Right renal cortex interstitium (tissue), 3 donors: Measurements from ENCODE around the gene XPO1. TPM values are rescaled to one million over a fixed set of nuclear protein-coding genes. Genes with fewer than 3 reads are reported as not detected.
"Not testable (repeated sequence)": the region's sequence is repeated elsewhere in the genome, so short reads cannot be mapped to it uniquely, and the experiment has no call there.

Experiments used
- DNase-seq, 3 donors: peaks; one replicate each; pipeline ENCODE4 v3.0.0-alpha.2; 2013; ENCODE audit warnings: low read depth in 3 of 3, low spot score in 2 of 3
- polyA plus RNA-seq, 3 donors: library from polyadenylated mRNA; unstranded; fragments of 120-200 nt; gene quantifications; one replicate each; pipeline ENCODE4 v1.2.1, GENCODE V29; 2013; ENCODE audit not compliant: insufficient read length in 3 of 3

XPO1 gene
- polyA plus RNA-seq, 3 donors = 212 to 236 (median 234) TPM

- peak; percentile 20 to 49 (median 45) for DNase-seq
Observed at GRCh38 chr2:61470122-61470951, 67.8 kb downstream of the XPO1 start.

DNA sequence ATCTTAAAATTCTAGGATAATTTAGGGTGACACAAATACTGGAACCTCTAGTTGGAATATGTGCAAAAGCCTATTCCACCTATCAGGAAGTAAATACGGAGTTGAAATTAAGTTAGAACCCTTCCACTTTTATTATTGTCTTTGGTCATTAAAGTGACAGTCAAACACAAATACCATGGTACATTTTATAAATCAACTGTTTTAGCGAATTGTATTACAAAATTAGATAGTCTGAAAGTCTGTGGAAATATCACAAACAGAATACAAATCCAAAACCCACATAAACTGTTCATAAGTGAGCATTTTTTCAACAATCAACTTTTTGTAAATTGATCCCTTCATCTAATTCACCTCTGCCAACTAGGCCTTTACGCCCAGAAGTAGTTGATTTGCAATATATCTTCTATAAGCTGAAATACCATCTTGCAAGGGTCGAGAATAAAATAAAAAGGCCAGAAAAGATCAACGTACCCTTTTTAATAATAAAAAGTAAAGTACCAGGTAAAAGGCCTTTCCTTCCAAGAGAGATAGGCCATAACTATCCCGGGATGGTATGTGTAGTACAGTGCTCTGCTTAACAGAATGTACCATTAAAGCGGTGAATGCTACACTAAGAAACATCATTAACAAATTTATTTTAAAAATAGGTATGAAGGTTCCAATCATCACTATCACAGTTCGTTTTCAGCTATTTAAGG, 68.6 kb downstream of the XPO1 start:
- DNase-seq = peak; percentile 6 to 18 (median 15)

DNA sequence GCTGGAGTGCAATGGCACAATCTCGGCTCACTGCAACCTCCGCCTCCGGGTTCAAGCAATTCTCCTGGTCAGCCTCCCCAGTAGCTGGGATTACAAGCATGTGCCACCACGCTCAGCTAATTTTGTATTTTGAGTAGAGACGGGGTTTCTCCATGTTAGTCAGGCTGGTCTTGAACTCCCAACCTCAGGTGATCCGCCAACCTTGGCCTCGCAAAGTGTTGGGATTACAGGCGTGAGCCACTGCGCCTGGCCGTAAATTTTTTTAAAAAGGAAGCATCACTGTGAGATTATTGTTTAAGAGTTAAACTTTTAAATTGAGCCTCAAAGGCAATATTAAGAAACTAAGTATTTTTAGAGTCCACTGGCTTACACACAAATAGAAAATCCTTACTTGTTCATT, 69.9 kb downstream of the XPO1 start:
- DNase-seq = not testable (repeated sequence)

DNA sequence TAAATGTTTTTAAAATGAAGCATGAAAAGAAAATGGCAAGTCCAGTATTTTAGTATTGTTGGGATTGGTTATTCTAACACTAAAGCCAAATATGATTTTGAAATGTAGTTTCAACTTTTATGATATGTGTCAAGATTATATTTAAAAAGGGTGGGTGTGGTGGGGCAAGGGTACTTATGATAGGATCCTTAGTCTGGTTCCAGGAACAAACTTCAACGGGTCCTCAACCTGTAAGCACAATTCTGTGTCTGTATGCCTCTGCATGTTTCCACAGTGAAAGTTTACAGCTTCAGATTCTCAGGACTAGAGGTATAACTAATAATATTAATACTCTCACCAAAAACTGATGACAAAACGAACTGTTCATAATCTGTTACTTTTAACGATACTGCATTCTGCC, 73.1 kb downstream of the XPO1 start:
- no peak for DNase-seq

DNA sequence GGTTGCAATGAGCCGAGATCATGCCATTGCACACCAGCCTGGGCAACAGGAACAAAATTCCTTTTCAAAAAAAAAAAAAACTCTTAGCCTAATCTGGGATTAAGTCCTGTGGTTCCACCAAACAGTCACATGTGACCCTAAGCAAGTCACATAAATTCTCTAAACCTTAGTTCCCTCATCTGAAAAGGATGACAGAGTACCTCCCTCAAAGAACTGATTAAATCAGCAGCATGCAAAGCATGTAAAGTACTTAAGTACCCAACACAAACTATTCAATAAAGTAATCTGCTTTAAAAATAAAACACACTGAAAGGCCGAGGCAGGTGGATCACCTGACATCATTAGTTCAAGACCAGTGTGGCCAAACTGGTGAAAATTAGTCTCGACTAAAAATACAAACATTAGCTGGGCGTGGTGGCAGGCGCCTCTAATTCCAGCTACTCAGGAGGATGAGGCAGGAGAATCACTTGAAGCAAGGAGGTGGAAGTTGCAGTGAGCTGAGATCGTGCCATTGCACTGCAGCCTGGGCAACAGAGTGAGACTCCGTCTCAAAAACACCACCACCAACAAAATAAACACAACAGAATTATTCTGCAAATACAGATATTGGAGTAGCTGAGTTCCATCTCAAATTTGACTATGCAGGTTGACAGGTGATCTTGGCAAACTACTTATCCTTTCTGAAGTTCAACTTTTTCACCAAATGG, 74.2 kb downstream of the XPO1 start:
- no peak for DNase-seq

DNA sequence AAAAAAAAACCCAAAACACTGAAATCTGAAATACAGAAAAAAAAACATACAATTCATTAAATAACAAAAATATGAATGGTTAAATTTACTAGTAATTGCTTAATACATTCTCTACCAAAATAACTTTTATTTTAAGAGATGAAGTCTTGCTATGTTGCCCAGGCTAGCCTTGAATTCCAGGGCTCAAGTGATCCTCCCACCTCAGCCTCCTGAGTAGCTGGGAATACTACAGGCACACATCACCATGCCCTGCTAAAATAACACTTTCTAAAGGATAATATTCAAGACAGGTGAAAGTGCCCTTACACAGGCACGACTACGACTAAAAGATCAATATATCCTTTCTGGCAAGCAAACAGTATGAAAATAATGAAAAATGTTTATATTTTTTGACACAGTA, 76.8 kb downstream of the XPO1 start:
- DNase-seq = no peak

DNA sequence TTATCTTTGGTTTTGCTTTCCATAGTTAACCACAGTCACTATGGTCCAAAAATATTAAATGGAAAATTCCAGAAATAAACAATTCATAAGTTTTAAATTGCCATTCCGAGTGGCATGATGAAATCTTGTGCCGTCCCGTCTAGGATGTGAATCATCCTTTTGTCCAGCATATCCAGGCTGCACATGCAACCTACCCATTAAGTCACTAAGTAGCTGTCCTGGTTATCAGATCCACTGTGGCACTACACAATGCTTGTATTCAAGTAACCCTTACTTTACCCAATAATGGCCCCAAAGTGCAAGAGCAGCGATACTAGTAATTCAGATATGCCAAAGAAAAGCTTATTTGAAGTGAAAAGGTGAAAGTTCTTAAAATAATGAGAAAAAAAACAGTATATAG, 78.0 kb downstream of the XPO1 start:
- no peak for DNase-seq

DNA sequence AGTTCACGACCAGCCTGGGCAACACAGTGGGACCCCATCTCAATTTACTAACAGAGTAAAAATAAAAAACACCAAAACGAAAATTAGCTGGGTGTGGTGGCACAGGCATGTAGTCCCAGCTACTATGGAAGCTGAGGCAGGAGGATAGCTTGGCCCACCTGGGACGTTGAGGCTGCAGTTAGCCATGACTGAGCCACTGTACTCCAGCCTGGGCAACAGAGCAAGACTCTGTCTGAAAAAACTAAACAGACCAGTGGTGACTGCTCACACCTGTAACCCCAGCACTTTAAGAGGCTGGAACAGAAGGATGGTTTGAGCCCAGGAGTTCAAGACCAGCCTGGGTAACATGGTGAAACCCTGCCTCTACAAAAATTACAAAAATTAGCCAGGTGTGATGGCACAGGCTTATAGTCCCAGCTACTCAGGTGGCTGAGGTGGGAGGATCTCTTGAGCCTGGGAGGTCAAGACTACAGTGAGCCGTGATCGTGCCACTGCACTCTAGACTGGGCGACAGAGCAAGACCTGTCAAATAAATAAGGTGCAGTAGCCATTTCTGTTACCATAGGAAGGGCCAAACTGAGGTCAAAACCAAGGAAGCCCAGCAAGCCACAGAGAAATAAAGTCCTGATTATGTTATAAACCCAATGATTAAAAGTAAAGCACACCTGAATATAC, 81.3 kb downstream of the XPO1 start:
- no peak for DNase-seq

DNA sequence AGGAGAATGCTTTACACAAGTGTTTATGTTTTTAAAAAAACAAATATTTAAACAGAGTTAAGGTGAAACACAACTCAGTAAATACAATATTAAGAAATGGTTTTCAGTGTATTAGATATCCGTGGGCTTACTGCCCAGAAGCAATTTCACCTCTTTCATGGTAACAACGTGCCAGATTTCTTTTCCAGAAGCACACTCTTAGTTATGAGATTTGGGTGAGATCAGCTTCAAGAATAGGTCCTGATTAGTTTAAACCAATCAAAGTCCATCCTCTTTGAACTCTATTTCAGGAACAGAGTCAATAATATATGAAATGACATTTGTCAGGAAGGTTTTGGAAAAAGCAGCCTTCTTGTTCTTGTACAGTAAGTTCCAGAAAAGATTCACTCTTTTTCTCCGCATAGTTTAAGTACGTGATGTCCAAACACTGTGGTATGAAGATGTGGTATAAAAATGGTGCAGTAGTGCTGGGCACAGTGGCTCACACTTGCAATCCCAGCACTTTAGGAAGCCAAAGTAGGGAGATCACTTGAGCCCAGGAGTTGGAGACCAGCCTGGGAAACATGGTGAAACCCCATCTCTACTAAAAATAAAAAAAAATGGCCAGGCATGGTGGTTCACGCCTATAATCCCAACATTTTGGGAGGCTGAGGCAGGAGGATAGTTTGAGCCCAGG, 81.9 kb downstream of the XPO1 start:
- no peak for DNase-seq

GRCh38 chr2:61454972-61455371, 83.2 kb downstream of the XPO1 start:
- not testable (repeated sequence) for DNase-seq

GRCh38 chr2:61454383-61454782, 83.8 kb downstream of the XPO1 start:
- no peak for DNase-seq

DNA sequence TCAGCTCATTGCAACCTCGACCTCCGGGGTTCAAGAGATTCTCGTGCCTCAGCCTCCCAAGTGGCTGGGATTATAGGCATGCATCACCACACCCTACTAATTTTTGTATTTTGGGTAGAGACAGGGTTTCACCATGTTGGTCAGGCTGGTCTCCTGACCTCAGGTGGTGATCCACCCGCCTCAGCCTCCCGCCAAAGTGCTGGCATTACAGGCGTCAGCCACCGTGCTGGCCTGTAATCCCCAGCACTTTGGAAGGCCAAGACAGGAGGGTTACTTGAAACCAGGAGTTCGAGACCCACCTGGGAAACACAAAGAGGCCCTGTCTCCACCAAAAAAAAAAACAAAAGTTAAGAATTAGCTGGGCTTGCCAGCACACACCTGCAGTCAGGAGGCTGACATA, 85.8 kb downstream of the XPO1 start:
- no peak for DNase-seq

DNA sequence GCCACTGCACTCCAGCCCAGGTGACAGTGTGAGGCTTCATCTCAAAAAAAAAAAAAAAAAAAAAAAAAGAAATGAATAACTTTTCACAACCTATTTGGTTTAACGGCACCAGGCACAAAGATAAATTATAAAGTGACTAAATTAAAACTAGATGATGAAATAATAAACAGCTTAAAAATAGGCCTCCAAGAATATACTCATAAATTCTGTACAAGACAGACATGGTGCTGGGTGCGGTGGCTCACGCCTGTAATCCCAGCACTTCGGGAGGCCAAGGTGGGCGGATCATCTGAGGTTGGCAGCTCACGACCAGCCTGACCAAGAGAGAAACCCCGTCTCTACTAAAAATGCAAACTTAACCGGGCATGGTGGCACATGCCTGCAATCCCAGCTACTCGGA, 87.0 kb downstream of the XPO1 start:
- DNase-seq = no peak

DNA sequence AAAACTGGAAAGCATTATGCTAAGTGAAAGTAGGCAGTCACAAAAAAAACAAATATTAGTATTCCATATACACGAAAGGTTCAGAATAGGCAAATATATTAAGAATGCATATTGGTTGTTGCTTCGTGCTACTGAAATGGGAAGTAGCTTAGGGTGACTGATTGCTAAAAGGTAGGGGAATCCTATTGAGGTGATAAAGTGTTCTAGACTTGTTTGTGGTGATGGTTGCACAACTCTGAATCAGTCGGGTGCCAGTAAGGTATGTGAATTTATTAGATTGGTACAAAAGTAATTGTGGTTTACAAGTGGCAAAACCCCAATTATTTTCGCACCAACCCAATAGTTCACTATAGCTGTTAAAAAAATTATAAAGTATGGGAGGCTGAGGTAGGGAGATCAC, 88.0 kb downstream of the XPO1 start:
- no peak for DNase-seq

GRCh38 chr2:61448229-61448628, 89.9 kb downstream of the XPO1 start:
- DNase-seq = no peak

- DNase-seq = not testable (repeated sequence)
Observed at GRCh38 chr2:61446971-61447370, 91.2 kb downstream of the XPO1 start.

GRCh38 chr2:61443342-61444041, 94.7 kb downstream of the XPO1 start:
- no peak for DNase-seq

GRCh38 chr2:61439241-61440002, 98.7 kb downstream of the XPO1 start:
- DNase-seq = no peak

DNA sequence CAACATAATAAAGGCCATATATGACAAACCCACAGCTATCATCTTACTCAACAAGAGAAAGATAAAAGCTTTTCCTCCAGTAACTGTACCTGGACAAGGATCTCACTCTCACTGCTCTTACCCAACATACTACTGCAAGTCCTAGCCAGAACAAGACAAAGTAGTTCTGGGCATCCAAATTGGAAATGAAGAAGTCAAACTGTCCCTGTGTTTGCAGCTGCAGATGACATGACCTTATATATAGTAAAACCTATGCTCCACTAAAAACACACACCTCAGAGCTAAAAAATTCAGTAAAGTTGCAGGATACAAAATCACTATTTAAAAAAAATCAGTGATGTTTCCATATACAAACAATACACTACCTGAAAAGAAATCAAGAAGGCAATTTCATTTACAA, 99.5 kb downstream of the XPO1 start:
- no peak for DNase-seq
